ENCODE results near the gene BORCS8. TPM values are rescaled to one million over a fixed set of nuclear protein-coding genes. Genes with fewer than 3 reads are reported as not detected.

Gene BORCS8
- total and polyA plus RNA-seq, 2 of the 13 experiments (the other 11 are each of a cell fraction or from before 2014, with no cell fraction given) = 9.6 to 13.3 TPM

DNA sequence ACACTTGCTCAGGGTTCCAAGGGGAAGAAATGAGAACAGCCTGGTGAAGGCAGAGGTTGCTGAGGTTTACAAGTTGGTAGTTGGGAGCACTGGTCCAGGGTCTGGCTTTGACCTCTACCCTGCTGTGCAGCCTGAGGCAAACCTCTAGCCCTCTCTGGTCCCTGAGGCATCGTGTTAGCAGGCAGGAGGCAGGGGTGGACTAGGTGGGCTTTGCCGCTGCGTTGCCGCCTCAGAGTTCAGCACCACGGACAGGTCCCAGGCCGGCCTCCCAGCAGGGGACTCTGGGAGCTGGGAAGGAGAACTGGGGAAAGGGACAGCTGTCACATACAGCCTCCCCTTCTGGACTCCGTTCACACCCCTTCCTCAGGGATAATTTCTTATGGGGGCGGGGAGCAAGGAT is 22.9 kb upstream of the BORCS8 start (continued):
- TF ChIP-seq, protein P1, sequence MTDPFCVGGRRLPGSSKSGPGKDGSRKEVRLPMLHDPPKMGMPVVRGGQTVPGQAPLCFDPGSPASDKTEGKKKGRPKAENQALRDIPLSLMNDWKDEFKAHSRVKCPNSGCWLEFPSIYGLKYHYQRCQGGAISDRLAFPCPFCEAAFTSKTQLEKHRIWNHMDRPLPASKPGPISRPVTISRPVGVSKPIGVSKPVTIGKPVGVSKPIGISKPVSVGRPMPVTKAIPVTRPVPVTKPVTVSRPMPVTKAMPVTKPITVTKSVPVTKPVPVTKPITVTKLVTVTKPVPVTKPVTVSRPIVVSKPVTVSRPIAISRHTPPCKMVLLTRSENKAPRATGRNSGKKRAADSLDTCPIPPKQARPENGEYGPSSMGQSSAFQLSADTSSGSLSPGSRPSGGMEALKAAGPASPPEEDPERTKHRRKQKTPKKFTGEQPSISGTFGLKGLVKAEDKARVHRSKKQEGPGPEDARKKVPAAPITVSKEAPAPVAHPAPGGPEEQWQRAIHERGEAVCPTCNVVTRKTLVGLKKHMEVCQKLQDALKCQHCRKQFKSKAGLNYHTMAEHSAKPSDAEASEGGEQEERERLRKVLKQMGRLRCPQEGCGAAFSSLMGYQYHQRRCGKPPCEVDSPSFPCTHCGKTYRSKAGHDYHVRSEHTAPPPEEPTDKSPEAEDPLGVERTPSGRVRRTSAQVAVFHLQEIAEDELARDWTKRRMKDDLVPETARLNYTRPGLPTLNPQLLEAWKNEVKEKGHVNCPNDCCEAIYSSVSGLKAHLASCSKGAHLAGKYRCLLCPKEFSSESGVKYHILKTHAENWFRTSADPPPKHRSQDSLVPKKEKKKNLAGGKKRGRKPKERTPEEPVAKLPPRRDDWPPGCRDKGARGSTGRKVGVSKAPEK (CRISPR knock-in tag; IDR thresholded peaks at IDR 0.05; ENCODE audit: borderline replicate concordance) = no peak
- TF ChIP-seq, protein P2, sequence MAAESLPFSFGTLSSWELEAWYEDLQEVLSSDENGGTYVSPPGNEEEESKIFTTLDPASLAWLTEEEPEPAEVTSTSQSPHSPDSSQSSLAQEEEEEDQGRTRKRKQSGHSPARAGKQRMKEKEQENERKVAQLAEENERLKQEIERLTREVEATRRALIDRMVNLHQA (CRISPR knock-in tag; IDR thresholded peaks at IDR 0.05) = no peak
- TF ChIP-seq MYC (CRISPR knock-in tag; IDR thresholded peaks at IDR 0.05; ENCODE audit: borderline replicate concordance) (peak; percentile 42; the same call in 1 of the 2 replicates), TEAD3 (CRISPR knock-in tag; optimal IDR thresholded peaks at IDR 0.05; ENCODE audit: borderline replicate concordance) (peak; percentile 30), ZIK1 (CRISPR knock-in tag; IDR thresholded peaks at IDR 0.05; ENCODE audit: borderline replicate concordance, low read depth) (no peak), GATAD1 (CRISPR knock-in tag; IDR thresholded peaks at IDR 0.05) (peak; percentile 41; the same call in 1 of the 2 replicates), HNRNPH1 (optimal IDR thresholded peaks at IDR 0.05; ENCODE audit: low read depth, low read length) (no peak)
- TF ChIP-seq, protein P3, sequence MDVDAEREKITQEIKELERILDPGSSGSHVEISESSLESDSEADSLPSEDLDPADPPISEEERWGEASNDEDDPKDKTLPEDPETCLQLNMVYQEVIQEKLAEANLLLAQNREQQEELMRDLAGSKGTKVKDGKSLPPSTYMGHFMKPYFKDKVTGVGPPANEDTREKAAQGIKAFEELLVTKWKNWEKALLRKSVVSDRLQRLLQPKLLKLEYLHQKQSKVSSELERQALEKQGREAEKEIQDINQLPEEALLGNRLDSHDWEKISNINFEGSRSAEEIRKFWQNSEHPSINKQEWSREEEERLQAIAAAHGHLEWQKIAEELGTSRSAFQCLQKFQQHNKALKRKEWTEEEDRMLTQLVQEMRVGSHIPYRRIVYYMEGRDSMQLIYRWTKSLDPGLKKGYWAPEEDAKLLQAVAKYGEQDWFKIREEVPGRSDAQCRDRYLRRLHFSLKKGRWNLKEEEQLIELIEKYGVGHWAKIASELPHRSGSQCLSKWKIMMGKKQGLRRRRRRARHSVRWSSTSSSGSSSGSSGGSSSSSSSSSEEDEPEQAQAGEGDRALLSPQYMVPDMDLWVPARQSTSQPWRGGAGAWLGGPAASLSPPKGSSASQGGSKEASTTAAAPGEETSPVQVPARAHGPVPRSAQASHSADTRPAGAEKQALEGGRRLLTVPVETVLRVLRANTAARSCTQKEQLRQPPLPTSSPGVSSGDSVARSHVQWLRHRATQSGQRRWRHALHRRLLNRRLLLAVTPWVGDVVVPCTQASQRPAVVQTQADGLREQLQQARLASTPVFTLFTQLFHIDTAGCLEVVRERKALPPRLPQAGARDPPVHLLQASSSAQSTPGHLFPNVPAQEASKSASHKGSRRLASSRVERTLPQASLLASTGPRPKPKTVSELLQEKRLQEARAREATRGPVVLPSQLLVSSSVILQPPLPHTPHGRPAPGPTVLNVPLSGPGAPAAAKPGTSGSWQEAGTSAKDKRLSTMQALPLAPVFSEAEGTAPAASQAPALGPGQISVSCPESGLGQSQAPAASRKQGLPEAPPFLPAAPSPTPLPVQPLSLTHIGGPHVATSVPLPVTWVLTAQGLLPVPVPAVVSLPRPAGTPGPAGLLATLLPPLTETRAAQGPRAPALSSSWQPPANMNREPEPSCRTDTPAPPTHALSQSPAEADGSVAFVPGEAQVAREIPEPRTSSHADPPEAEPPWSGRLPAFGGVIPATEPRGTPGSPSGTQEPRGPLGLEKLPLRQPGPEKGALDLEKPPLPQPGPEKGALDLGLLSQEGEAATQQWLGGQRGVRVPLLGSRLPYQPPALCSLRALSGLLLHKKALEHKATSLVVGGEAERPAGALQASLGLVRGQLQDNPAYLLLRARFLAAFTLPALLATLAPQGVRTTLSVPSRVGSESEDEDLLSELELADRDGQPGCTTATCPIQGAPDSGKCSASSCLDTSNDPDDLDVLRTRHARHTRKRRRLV (CRISPR knock-in tag; IDR thresholded peaks at IDR 0.05) = no peak
- TF ChIP-seq, protein P4, sequence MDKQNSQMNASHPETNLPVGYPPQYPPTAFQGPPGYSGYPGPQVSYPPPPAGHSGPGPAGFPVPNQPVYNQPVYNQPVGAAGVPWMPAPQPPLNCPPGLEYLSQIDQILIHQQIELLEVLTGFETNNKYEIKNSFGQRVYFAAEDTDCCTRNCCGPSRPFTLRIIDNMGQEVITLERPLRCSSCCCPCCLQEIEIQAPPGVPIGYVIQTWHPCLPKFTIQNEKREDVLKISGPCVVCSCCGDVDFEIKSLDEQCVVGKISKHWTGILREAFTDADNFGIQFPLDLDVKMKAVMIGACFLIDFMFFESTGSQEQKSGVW (CRISPR knock-in tag; IDR thresholded peaks at IDR 0.05; ENCODE audit: borderline replicate concordance) = no peak
- TF ChIP-seq, protein P5, sequence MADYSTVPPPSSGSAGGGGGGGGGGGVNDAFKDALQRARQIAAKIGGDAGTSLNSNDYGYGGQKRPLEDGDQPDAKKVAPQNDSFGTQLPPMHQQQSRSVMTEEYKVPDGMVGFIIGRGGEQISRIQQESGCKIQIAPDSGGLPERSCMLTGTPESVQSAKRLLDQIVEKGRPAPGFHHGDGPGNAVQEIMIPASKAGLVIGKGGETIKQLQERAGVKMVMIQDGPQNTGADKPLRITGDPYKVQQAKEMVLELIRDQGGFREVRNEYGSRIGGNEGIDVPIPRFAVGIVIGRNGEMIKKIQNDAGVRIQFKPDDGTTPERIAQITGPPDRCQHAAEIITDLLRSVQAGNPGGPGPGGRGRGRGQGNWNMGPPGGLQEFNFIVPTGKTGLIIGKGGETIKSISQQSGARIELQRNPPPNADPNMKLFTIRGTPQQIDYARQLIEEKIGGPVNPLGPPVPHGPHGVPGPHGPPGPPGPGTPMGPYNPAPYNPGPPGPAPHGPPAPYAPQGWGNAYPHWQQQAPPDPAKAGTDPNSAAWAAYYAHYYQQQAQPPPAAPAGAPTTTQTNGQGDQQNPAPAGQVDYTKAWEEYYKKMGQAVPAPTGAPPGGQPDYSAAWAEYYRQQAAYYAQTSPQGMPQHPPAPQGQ (CRISPR knock-in tag; IDR thresholded peaks at IDR 0.05; ENCODE audit: borderline replicate concordance) = no peak
- TF ChIP-seq, protein P6, sequence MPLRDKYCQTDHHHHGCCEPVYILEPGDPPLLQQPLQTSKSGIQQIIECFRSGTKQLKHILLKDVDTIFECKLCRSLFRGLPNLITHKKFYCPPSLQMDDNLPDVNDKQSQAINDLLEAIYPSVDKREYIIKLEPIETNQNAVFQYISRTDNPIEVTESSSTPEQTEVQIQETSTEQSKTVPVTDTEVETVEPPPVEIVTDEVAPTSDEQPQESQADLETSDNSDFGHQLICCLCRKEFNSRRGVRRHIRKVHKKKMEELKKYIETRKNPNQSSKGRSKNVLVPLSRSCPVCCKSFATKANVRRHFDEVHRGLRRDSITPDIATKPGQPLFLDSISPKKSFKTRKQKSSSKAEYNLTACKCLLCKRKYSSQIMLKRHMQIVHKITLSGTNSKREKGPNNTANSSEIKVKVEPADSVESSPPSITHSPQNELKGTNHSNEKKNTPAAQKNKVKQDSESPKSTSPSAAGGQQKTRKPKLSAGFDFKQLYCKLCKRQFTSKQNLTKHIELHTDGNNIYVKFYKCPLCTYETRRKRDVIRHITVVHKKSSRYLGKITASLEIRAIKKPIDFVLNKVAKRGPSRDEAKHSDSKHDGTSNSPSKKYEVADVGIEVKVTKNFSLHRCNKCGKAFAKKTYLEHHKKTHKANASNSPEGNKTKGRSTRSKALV (CRISPR knock-in tag; IDR thresholded peaks at IDR 0.05) = no peak
- TF ChIP-seq, protein P7, sequence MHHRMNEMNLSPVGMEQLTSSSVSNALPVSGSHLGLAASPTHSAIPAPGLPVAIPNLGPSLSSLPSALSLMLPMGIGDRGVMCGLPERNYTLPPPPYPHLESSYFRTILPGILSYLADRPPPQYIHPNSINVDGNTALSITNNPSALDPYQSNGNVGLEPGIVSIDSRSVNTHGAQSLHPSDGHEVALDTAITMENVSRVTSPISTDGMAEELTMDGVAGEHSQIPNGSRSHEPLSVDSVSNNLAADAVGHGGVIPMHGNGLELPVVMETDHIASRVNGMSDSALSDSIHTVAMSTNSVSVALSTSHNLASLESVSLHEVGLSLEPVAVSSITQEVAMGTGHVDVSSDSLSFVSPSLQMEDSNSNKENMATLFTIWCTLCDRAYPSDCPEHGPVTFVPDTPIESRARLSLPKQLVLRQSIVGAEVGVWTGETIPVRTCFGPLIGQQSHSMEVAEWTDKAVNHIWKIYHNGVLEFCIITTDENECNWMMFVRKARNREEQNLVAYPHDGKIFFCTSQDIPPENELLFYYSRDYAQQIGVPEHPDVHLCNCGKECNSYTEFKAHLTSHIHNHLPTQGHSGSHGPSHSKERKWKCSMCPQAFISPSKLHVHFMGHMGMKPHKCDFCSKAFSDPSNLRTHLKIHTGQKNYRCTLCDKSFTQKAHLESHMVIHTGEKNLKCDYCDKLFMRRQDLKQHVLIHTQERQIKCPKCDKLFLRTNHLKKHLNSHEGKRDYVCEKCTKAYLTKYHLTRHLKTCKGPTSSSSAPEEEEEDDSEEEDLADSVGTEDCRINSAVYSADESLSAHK (CRISPR knock-in tag; IDR thresholded peaks at IDR 0.05; ENCODE audit: borderline replicate concordance) = no peak
